ENCODE results near the gene DCLK2. TPM values are rescaled to one million over a fixed set of nuclear protein-coding genes. Genes with fewer than 3 reads are reported as not detected.
A peak's percentile ranks its signal among the peaks of the same experiment; 100 is the strongest.

The DCLK2 gene
- total RNA-seq, 1 donor: 4.0 TPM

- DNase-seq (ENCODE audit: low read depth in 2 of 3, low spot score in 2 of 3): no peak
Observed at GRCh38 chr4:150232029-150232428, 153.8 kb downstream of the DCLK2 start.

- DNase-seq (ENCODE audit: low read depth in 2 of 3, low spot score in 2 of 3): no peak
Observed at GRCh38 chr4:150234246-150234645, 156.0 kb downstream of the DCLK2 start.

- DNase-seq (ENCODE audit: low read depth in 2 of 3, low spot score in 2 of 3): no peak
Observed at GRCh38 chr4:150235317-150235716, 157.1 kb downstream of the DCLK2 start.

GRCh38 chr4:150235808-150236271, 157.6 kb downstream of the DCLK2 start:
- DNase-seq (ENCODE audit: low read depth in 2 of 3, low spot score in 2 of 3): no peak

- DNase-seq (ENCODE audit: low read depth in 2 of 3, low spot score in 2 of 3): no peak
Observed at GRCh38 chr4:150236626-150237025, 158.4 kb downstream of the DCLK2 start.

- DNase-seq (ENCODE audit: low read depth in 2 of 3, low spot score in 2 of 3): no peak
Observed at GRCh38 chr4:150237110-150237872, 159.0 kb downstream of the DCLK2 start.

GRCh38 chr4:150238591-150238990, 160.3 kb downstream of the DCLK2 start:
- DNase-seq (ENCODE audit: low read depth in 2 of 3, low spot score in 2 of 3): no peak

- no peak for DNase-seq (ENCODE audit: low read depth in 2 of 3, low spot score in 2 of 3)
Observed at GRCh38 chr4:150240011-150240410, 161.8 kb downstream of the DCLK2 start.

GRCh38 chr4:150242820-150243458, 164.7 kb downstream of the DCLK2 start:
- peak in 2 of 3 donors; percentile 12 to 48 for DNase-seq (ENCODE audit: low read depth in 2 of 3, low spot score in 2 of 3)

- no peak for DNase-seq (ENCODE audit: low read depth in 2 of 3, low spot score in 2 of 3)
Observed at GRCh38 chr4:150243932-150244331, 165.7 kb downstream of the DCLK2 start.

- peak in 1 of 3 donors; percentile 42 for DNase-seq (ENCODE audit: low read depth in 2 of 3, low spot score in 2 of 3)
Observed at GRCh38 chr4:150244600-150244999, 166.4 kb downstream of the DCLK2 start.

- no peak for DNase-seq (ENCODE audit: low read depth in 2 of 3, low spot score in 2 of 3)
Observed at GRCh38 chr4:150247184-150247583, 168.9 kb downstream of the DCLK2 start.

GRCh38 chr4:150248181-150248580, 169.9 kb downstream of the DCLK2 start:
- no peak for DNase-seq (ENCODE audit: low read depth in 2 of 3, low spot score in 2 of 3)

GRCh38 chr4:150250293-150250997, 172.2 kb downstream of the DCLK2 start:
- DNase-seq (ENCODE audit: low read depth in 2 of 3, low spot score in 2 of 3): no peak

GRCh38 chr4:150250998-150251651, 172.9 kb downstream of the DCLK2 start:
- DNase-seq (ENCODE audit: low read depth in 2 of 3, low spot score in 2 of 3): no peak

GRCh38 chr4:150251752-150252190, 173.5 kb downstream of the DCLK2 start:
- no peak for DNase-seq (ENCODE audit: low read depth in 2 of 3, low spot score in 2 of 3)

GRCh38 chr4:150252306-150252705, 174.1 kb downstream of the DCLK2 start:
- DNase-seq (ENCODE audit: low read depth in 2 of 3, low spot score in 2 of 3): no peak

- DNase-seq (ENCODE audit: low read depth in 2 of 3, low spot score in 2 of 3): no peak
Observed at GRCh38 chr4:150252741-150253140, 174.5 kb downstream of the DCLK2 start.

GRCh38 chr4:150253416-150253815, 175.2 kb downstream of the DCLK2 start:
- DNase-seq (ENCODE audit: low read depth in 2 of 3, low spot score in 2 of 3): no peak

- DNase-seq (ENCODE audit: low read depth in 2 of 3, low spot score in 2 of 3): peak in 2 of 3 donors; percentile 22 to 65
Observed at GRCh38 chr4:150253965-150254630, 175.9 kb downstream of the DCLK2 start.

All from hematopoietic multipotent progenitor cell (in vitro differentiated cells).